Ishikawa (cell line): ENCODE results near the gene HSP90AB1.

Experiments
- CREB1 ChIP-seq: IDR thresholded peaks from 2 replicates; pipeline ENCODE4 v1.6.1; 2012; ENCODE audit warnings: low read depth
- EGR1 ChIP-seq: IDR thresholded peaks from 2 replicates; pipeline ENCODE4 v1.6.1; 2012
- TAF1 ChIP-seq: IDR thresholded peaks from 2 replicates; pipeline ENCODE4 v1.6.1; 2012; ENCODE audit warnings: low read depth, mild to moderate bottlenecking
- ZBTB7A ChIP-seq: IDR thresholded peaks from 2 replicates; pipeline ENCODE4 v1.6.1; 2012; ENCODE audit warnings: low read depth
- TF ChIP-seq, protein P1 (sequence below): IDR thresholded peaks from 2 replicates; pipeline ENCODE4 v1.6.1; 2012

DNA sequence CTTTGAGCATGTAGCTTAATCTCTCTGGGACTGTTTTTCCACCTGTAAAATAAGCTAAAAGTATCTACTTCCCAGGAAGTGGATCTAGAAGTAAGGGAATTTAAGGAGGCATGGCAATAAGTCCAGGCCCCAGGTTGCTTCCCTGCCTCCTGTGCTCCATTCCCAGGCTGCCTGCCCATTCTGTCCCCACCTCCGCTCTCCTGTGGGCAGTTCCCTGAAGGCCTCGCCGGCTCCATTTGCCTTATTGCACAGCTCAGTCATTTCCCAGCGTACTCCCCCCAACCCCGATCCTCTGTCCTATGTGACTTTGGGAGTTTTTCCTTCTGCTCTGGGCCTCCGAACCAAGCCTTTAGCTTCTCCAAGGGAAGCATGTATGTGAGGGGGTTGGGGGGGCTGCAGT, 18.9 kb upstream of the HSP90AB1 start:
- no peak for TF ChIP-seq CREB1
- TF ChIP-seq EGR1, result no peak
- TF ChIP-seq, protein P1, sequence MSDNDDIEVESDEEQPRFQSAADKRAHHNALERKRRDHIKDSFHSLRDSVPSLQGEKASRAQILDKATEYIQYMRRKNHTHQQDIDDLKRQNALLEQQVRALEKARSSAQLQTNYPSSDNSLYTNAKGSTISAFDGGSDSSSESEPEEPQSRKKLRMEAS, result no peak
- no peak for TF ChIP-seq ZBTB7A
- TF ChIP-seq TAF1, result no peak
